Upper lobe of left lung (tissue), 6 donors: ENCODE measurements around the gene CCDC7. TPM values are rescaled to one million over a fixed set of nuclear protein-coding genes. Genes with fewer than 3 reads are reported as not detected.
"Not testable (repeated sequence)": the region's sequence is repeated elsewhere in the genome, so short reads cannot be mapped to it uniquely, and the experiment has no call there.

Experiments
- ATAC-seq, 2 donors: fragments of 200-7000 bp; cut with Tn5 transposase; one replicate each; pipeline ENCODE4 v1.9.1; 2022; ENCODE audit warnings: mild to moderate bottlenecking in 2 of 2, moderate library complexity in 2 of 2; ENCODE audit not compliant: low FRiP score in 2 of 2
- DNase-seq, 2 donors: peaks; one replicate each; pipeline ENCODE4 v3.0.0-alpha.2; 2019 to 2020
- H3K27ac ChIP-seq, 4 donors: fragments of 200-600 bp; sonication (generic); one replicate each; pipeline ENCODE4 v1.5.1; 2016 to 2019
- H3K27me3 ChIP-seq, 4 donors: fragments of 200-600 bp; sonication (generic); one replicate each; pipeline ENCODE4 v1.5.1; 2017 to 2019
- H3K36me3 ChIP-seq, 4 donors: fragments of 200-600 bp; sonication (generic); one replicate each; pipeline ENCODE4 v1.5.1; 2016 to 2019
- H3K4me1 ChIP-seq, 4 donors: fragments of 200-600 bp; sonication (generic); one replicate each; pipeline ENCODE4 v1.5.1; 2018 to 2019
- H3K4me3 ChIP-seq, 4 donors: fragments of 200-600 bp; sonication (generic); one replicate each; pipeline ENCODE4 v1.5.1; 2017 to 2019; ENCODE audit warnings: mild to moderate bottlenecking in 2 of 4, moderate library complexity in 1 of 4
- H3K9me3 ChIP-seq, 4 donors: fragments of 200-600 bp; sonication (generic); one replicate each; pipeline ENCODE4 v1.5.1; 2018 to 2019
- CTCF ChIP-seq, 6 experiments: fragments of 450-650 bp in 4 of 6; fragments of 200-600 bp in 2 of 6; sonication (generic) in 2 of 6; IDR thresholded peaks; one replicate each; pipeline ENCODE4 v1.5.1; 2016 to 2019; ENCODE audit warnings: antibody characterized with exemption in 6 of 6
- EP300 ChIP-seq, 4 donors: sonication (generic); formaldehyde crosslinking; IDR thresholded peaks; one replicate each; pipeline ENCODE4 v1.5.1; 2017; ENCODE audit warnings: antibody characterized with exemption in 4 of 4, control low read depth in 2 of 4
- POLR2A ChIP-seq, 4 donors: fragments of 450-650 bp; IDR thresholded peaks; one replicate each; pipeline ENCODE4 v1.5.1; 2016 to 2017; ENCODE audit warnings: antibody characterized with exemption in 4 of 4, mild to moderate bottlenecking in 2 of 4
- POLR2AphosphoS5 ChIP-seq, 2 donors: sonication (generic); formaldehyde crosslinking; IDR thresholded peaks; one replicate each; pipeline ENCODE4 v1.5.1; 2017; ENCODE audit warnings: antibody characterized with exemption in 2 of 2
- WGBS, 2 donors: methylation state at CpG; one replicate each; pipeline ENCODE4 v1.1.5; 2017 to 2018; 5-methylcytosine and 5-hydroxymethylcytosine counted together
- total RNA-seq, 6 donors: library from RNA; depleted of rRNA in 4 of 6; stranded (reverse); fragments of >200 nt in 4 of 6; gene quantifications; one replicate each; pipeline versions ENCODE4 v1.1.0 to v1.2.1, GENCODE V29; 2016 to 2021
- donor health status: DM: no; HTN: no; CAD: no; lungs with moderate emphysema.
- donor health status: DM: no; HTN: yes; CAD: no; lungs with severe emphysema.

Gene CCDC7
- total RNA-seq, 6 donors from 2014 or later, result 6.4 to 39.8 (median 18.0) TPM

- 71 to 84% methylated on average over 2 of the region's 2 CpGs for WGBS, 2 donors
- TF ChIP-seq EP300 (IDR thresholded peaks at IDR 0.05) (no peak), CTCF (IDR thresholded peaks at IDR 0.05) (no peak), POLR2A (IDR thresholded peaks at IDR 0.05) (no peak), POLR2AphosphoS5 (IDR thresholded peaks at IDR 0.05) (no peak)
- Histone ChIP-seq H3K27me3 (no peaks in the 10 kb centered on the region), H3K4me3 (no peak overlapping the region), H3K36me3 (peaks cover 0 to 2% (median 0%) of the 10 kb centered on the region in 4 donors), H3K9me3 (peaks cover 0 to 16% (median 2%) of the 10 kb centered on the region in 4 donors), H3K27ac (no peak overlapping the region), H3K4me1 (no peaks in the 10 kb centered on the region)
- no peak for DNase-seq
- ATAC-seq, result no peak
Observed at GRCh38 chr10:32600317-32600716, 154.4 kb downstream of the CCDC7 start.

DNA sequence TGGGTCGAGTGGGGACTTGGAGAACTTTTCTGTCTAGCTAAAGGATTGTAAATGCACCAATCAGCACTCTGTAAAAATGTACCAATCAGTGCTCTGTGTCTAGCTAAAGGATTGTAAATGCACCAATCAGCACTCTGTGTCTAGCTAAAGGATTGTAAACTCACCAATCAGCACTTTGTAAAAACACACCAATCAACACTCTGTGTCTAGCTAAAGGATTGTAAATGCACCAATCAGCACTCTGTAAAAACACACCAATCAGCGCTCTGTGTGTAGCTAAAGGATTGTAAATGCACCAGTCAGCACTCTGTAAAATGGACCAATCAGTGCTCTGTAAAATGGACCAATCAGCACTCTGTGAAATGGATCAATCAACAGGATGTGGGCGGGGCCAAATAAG is 155.6 kb downstream of the CCDC7 start:
- WGBS, 2 donors, result 82 to 86% methylated on average over 3 of the region's 3 CpGs
- ATAC-seq, H3K27me3 ChIP-seq, DNase-seq, H3K27ac ChIP-seq, H3K36me3 ChIP-seq, H3K4me3 ChIP-seq, H3K4me1 ChIP-seq: not testable (repeated sequence)
- H3K9me3 ChIP-seq, result peaks cover 0 to 16% (median 2%) of the 10 kb centered on the region in 4 donors

GRCh38 chr10:32605787-32606186 is 159.8 kb downstream of the CCDC7 start:
- no peak overlapping the region for H3K27ac ChIP-seq
- no peak overlapping the region for H3K4me3 ChIP-seq
- ATAC-seq, result no peak
- H3K27me3 ChIP-seq, result no peaks in the 10 kb centered on the region
- no peaks in the 10 kb centered on the region for H3K4me1 ChIP-seq
- peaks cover 0 to 14% (median 2%) of the 10 kb centered on the region in 4 donors for H3K9me3 ChIP-seq
- no peak for DNase-seq
- no peak for TF ChIP-seq POLR2AphosphoS5 (IDR thresholded peaks at IDR 0.05)
- TF ChIP-seq POLR2A (IDR thresholded peaks at IDR 0.05), result no peak
- no peak for TF ChIP-seq EP300 (IDR thresholded peaks at IDR 0.05)
- no peak for TF ChIP-seq CTCF (IDR thresholded peaks at IDR 0.05)
- no peaks in the 10 kb centered on the region for H3K36me3 ChIP-seq
- WGBS, 2 donors, result 80 to 86% methylated on average over 2 of the region's 2 CpGs

DNA sequence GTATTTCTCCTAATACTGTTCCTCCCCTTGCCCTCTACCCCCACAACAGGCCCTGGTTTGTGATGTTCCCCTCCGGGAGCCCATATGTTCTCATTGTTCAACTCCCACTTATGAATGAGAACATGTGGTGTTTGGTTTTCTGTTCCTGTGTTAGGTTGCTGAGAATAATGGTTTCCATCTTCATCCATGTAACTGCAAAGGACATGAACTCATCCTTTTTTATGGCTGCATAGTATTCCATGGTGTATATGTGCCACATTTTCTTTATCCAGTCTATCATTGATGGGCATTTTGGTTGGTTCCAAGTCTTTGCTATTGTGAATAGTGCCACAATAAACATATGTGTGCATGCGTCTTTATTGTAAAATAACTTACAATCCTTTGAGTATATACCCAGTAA is 164.6 kb downstream of the CCDC7 start:
- not testable (repeated sequence) for H3K36me3 ChIP-seq, H3K9me3 ChIP-seq, H3K27ac ChIP-seq, H3K4me1 ChIP-seq, H3K27me3 ChIP-seq, H3K4me3 ChIP-seq, DNase-seq, ATAC-seq
- WGBS, 2 donors, result 96 to 97% methylated on average over 2 of the region's 2 CpGs

DNA sequence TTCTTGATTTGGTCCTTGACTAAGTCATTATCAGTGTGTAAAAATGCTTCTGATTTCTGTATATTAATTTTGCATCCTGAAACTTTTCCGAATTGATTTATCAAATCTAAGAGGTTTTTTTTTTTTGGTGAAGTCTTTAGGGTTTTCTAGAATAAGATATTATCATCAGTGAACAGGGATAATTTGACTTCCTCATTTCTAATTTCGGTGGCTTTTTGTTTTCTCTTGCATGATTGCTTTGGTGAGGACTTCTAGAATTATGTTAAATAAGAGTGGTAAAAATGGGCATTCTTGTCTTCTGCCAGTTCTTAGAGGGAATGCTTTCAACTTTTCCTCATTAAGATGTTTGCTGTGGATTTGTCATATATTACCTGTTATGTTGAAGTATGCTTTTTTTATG is 170.5 kb downstream of the CCDC7 start:
- Histone ChIP-seq H3K27ac (no peak overlapping the region), H3K36me3 (no peaks in the 10 kb centered on the region), H3K4me3 (no peak overlapping the region), H3K4me1 (no peaks in the 10 kb centered on the region), H3K9me3 (peaks cover 0 to 8% (median 0%) of the 10 kb centered on the region in 4 donors), H3K27me3 (no peaks in the 10 kb centered on the region)
- ATAC-seq, result no peak
- DNase-seq, result no peak
- TF ChIP-seq POLR2A (IDR thresholded peaks at IDR 0.05) (no peak), EP300 (IDR thresholded peaks at IDR 0.05) (no peak), POLR2AphosphoS5 (IDR thresholded peaks at IDR 0.05) (no peak), CTCF (IDR thresholded peaks at IDR 0.05) (no peak)
- WGBS, 2 donors, result 73 to 89% methylated on average over 2 of the region's 2 CpGs

GRCh38 chr10:32618482-32618881 is 172.5 kb downstream of the CCDC7 start:
- H3K4me3 ChIP-seq, result no peak overlapping the region
- H3K4me1 ChIP-seq, result no peaks in the 10 kb centered on the region
- H3K9me3 ChIP-seq, result peaks cover 0 to 3% (median 0%) of the 10 kb centered on the region in 4 donors
- no peak for TF ChIP-seq POLR2AphosphoS5 (IDR thresholded peaks at IDR 0.05)
- TF ChIP-seq POLR2A (IDR thresholded peaks at IDR 0.05), result no peak
- TF ChIP-seq EP300 (IDR thresholded peaks at IDR 0.05), result no peak
- TF ChIP-seq CTCF (IDR thresholded peaks at IDR 0.05), result no peak
- H3K36me3 ChIP-seq, result no peaks in the 10 kb centered on the region
- H3K27me3 ChIP-seq, result no peaks in the 10 kb centered on the region
- no peak overlapping the region for H3K27ac ChIP-seq
- ATAC-seq (no peak), DNase-seq (no peak)
